Esophagus squamous epithelium (tissue), 4 donors: ENCODE data around the gene PRKCE.

Source experiments
- POLR2A ChIP-seq, 4 donors: fragments of 450-650 bp; IDR thresholded peaks; one replicate each; pipeline ENCODE4 v1.6.1; 2017; ENCODE audit warnings: antibody characterized with exemption in 4 of 4, mild to moderate bottlenecking in 4 of 4, moderate library complexity in 3 of 4
- TF ChIP-seq, protein P1 (sequence below), 6 experiments: fragments of 450-650 bp in 4 of 6; fragments of 200-600 bp in 2 of 6; sonication (generic) in 2 of 6; IDR thresholded peaks; one replicate each; pipeline ENCODE4 v1.5.1; 2016 to 2019; ENCODE audit warnings: antibody characterized with exemption in 6 of 6, mild to moderate bottlenecking in 4 of 6, moderate library complexity in 4 of 6

DNA sequence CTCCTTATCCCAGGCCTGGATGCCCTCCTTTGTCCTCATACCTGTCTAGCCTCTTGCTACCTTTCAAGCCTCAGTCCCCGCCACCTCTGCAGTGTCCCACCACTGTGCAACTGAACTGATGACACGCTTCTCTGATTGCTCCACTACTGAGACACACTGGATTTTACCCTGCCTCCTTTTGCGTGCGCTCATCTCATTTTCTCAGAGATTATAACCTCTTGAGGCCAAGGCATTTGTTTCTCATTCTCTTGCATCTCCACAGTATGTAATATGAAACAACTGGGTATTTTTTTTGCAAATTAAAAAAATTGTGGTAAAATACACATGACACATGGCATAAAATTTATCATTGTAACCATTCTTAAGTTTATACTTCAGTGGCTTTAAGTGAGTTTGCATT is 95.4 kb downstream of the PRKCE start:
- TF ChIP-seq, protein P1, sequence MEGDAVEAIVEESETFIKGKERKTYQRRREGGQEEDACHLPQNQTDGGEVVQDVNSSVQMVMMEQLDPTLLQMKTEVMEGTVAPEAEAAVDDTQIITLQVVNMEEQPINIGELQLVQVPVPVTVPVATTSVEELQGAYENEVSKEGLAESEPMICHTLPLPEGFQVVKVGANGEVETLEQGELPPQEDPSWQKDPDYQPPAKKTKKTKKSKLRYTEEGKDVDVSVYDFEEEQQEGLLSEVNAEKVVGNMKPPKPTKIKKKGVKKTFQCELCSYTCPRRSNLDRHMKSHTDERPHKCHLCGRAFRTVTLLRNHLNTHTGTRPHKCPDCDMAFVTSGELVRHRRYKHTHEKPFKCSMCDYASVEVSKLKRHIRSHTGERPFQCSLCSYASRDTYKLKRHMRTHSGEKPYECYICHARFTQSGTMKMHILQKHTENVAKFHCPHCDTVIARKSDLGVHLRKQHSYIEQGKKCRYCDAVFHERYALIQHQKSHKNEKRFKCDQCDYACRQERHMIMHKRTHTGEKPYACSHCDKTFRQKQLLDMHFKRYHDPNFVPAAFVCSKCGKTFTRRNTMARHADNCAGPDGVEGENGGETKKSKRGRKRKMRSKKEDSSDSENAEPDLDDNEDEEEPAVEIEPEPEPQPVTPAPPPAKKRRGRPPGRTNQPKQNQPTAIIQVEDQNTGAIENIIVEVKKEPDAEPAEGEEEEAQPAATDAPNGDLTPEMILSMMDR (IDR thresholded peaks at IDR 0.05), result no peak
- no peak for TF ChIP-seq POLR2A (IDR thresholded peaks at IDR 0.05)
